Ishikawa (cell line): ENCODE measurements around the gene INAFM2.
A peak's percentile ranks its signal among the peaks of the same experiment; 100 is the strongest.

Experiments used
- CEBPB ChIP-seq: IDR thresholded peaks from 2 replicates; pipeline ENCODE4 v1.6.1; 2012
- CREB1 ChIP-seq: IDR thresholded peaks from 2 replicates; pipeline ENCODE4 v1.6.1; 2012; ENCODE audit warnings: low read depth
- EGR1 ChIP-seq: IDR thresholded peaks from 2 replicates; pipeline ENCODE4 v1.6.1; 2012
- EP300 ChIP-seq: IDR thresholded peaks from 2 replicates; pipeline ENCODE4 v1.6.1; 2012; ENCODE audit warnings: borderline replicate concordance
- FOXM1 ChIP-seq: IDR thresholded peaks from 2 replicates; pipeline ENCODE4 v1.6.1; 2012; ENCODE audit warnings: low read depth, borderline replicate concordance
- MAX ChIP-seq: IDR thresholded peaks from 2 replicates; pipeline ENCODE4 v1.6.1; 2012
- NFIC ChIP-seq: IDR thresholded peaks from 2 replicates; pipeline ENCODE4 v1.6.1; 2012
- RAD21 ChIP-seq: IDR thresholded peaks from 2 replicates; pipeline ENCODE4 v1.6.1; 2012; ENCODE audit warnings: low read depth
- REST ChIP-seq: IDR thresholded peaks from 2 replicates; pipeline ENCODE4 v1.6.1; 2012; ENCODE audit warnings: low read depth, mild to moderate bottlenecking
- TAF1 ChIP-seq: IDR thresholded peaks from 2 replicates; pipeline ENCODE4 v1.6.1; 2012; ENCODE audit warnings: low read depth, mild to moderate bottlenecking
- TCF12 ChIP-seq: IDR thresholded peaks from 2 replicates; pipeline ENCODE4 v1.6.1; 2012; ENCODE audit warnings: low read depth
- TEAD4 ChIP-seq: IDR thresholded peaks from 2 replicates; pipeline ENCODE4 v1.6.1; 2012
- YY1 ChIP-seq: IDR thresholded peaks from 2 replicates; pipeline ENCODE4 v1.6.1; 2012; ENCODE audit warnings: low read depth
- ZBTB7A ChIP-seq: IDR thresholded peaks from 2 replicates; pipeline ENCODE4 v1.6.1; 2012; ENCODE audit warnings: low read depth
- TF ChIP-seq, protein P1 (sequence below): IDR thresholded peaks from 2 replicates; pipeline ENCODE4 v1.6.1; 2012

The INAFM2 gene

DNA sequence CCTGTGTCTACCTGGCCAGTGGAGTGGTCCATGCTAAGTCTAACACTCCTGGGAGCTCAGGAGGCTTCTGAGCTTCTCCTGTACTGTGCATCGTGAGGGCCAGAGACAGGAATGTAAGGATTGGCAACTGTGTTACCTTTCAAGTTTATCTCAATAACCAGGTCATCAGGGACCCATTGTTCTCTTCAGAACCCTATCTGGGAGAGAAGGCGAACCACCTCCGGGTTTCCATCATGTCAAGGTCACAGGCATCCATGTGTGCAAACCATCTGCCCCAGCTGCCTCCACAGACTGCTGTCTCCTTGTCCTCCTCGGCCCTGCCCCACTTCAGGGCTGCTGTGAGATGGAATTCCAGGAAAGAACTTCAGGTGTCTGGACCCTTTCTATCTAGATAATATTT is 46.6 kb upstream of the INAFM2 start:
- TF ChIP-seq TEAD4 (no peak), YY1 (no peak), NFIC (no peak)

- no peak for TF ChIP-seq ZBTB7A
- TF ChIP-seq YY1, result no peak
- no peak for TF ChIP-seq FOXM1
- no peak for TF ChIP-seq CREB1
- TF ChIP-seq REST, result no peak
- TF ChIP-seq CEBPB, result no peak
- TF ChIP-seq, protein P1, sequence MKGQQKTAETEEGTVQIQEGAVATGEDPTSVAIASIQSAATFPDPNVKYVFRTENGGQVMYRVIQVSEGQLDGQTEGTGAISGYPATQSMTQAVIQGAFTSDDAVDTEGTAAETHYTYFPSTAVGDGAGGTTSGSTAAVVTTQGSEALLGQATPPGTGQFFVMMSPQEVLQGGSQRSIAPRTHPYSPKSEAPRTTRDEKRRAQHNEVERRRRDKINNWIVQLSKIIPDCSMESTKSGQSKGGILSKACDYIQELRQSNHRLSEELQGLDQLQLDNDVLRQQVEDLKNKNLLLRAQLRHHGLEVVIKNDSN, result no peak
- no peak for TF ChIP-seq TEAD4
- no peak for TF ChIP-seq EP300
- no peak for TF ChIP-seq TAF1
- no peak for TF ChIP-seq TCF12
Measured at GRCh38 chr15:40277471-40277870, 46.0 kb upstream of the INAFM2 start.

DNA sequence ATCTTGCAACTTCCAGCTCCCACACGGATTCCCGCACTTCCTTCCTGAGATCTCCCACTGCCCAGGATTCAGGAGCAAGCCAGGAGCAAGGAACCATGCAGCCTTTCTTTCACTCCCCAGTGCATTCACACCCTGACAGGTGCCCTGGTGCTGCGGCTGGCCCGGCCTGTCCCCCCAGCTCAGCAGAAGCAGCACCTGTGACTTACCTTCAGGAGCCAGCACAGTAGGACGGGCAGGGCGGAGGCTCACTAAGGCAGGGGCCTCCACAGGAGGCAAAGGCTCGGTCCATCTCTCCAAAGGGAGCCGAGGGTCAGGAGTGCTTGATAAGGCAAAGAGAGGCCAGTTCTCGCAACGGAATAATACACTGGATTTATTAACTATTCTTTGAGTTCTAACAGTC is 45.5 kb upstream of the INAFM2 start:
- TF ChIP-seq EGR1 (no peak), TCF12 (no peak), NFIC (no peak), YY1 (no peak), EP300 (no peak), MAX (no peak), CREB1 (no peak), CEBPB (no peak), FOXM1 (no peak), TAF1 (no peak), TEAD4 (no peak), ZBTB7A (no peak), REST (no peak)

DNA sequence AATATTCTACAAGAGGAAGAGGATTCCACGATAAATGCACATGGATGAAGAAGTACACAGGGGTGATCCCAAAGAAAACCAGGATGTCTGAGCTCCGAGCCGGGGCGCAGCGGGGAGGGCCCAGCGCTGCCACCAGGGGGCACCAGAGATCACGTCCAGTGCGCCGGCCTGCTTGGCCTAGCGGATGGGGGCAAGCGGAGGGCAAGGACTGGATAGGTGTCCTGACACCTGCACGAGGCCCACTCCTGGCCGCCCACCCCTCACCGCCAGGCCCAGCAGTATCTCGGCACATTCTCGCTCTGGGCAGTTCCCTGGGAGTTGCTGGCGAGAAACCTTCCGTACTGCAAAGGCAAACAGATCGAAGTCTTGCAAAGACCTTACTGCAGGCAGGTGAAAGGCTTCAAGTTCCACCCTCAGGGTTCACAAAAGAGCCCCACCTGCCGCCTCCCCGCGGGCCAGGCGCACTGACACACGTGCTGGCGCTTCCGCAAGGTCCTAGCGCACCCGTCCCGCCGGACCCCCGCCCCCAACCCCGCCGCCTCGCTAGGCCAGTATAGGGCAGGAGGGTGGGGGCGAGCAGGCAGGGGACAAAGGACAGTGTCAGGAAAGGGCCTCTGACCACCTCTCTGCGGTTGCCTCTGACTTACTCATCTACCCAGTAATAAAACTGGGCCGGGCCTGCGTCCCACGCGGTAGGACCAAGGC is 43.9 kb upstream of the INAFM2 start:
- TF ChIP-seq EP300 (no peak), TCF12 (no peak), MAX (0 out of 2 replicates have a peak, but pooled peaks have one; percentile 33), NFIC (no peak), TAF1 (no peak), REST (no peak), RAD21 (peak; percentile 89), EGR1 (no peak), YY1 (no peak), FOXM1 (no peak)
- TF ChIP-seq, protein P1, result no peak
